Progenitor cell of endocrine pancreas (in vitro differentiated cells): Measurements from ENCODE around the gene TRAPPC10. TPM values are rescaled to one million over a fixed set of nuclear protein-coding genes. Genes with fewer than 3 reads are reported as not detected.
A peak's percentile ranks its signal among the peaks of the same experiment; 100 is the strongest.

Source experiments
- DNase-seq: peaks from one replicate; pipeline ENCODE4 v3.0.0; 2021; ENCODE audit warnings: low spot score; ENCODE audit not compliant: unreplicated experiment
- H3K27ac Mint-ChIP-seq: 2 replicates; pipeline ENCODE4 v1.8.0; 2021; ENCODE audit warnings: mild to moderate bottlenecking, moderate library complexity, mixed read lengths
- H3K27me3 Mint-ChIP-seq: 2 replicates; pipeline ENCODE4 v1.8.0; 2021; ENCODE audit warnings: mixed read lengths
- H3K36me3 Mint-ChIP-seq: 2 replicates; pipeline ENCODE4 v1.8.0; 2022; ENCODE audit warnings: mixed read lengths; ENCODE audit not compliant: insufficient read depth
- H3K4me1 Mint-ChIP-seq: 2 replicates; pipeline ENCODE4 v1.8.0; 2021; ENCODE audit warnings: low read depth, mixed read lengths
- H3K4me3 Mint-ChIP-seq: 2 replicates; pipeline ENCODE4 v1.8.0; 2021; ENCODE audit warnings: low read depth, mild to moderate bottlenecking, moderate library complexity, mixed read lengths
- H3K9me3 Mint-ChIP-seq: 2 replicates; pipeline ENCODE4 v1.8.0; 2021; ENCODE audit warnings: low read depth, mixed read lengths
- total RNA-seq: library from RNA; stranded (reverse); gene quantifications from 2 replicates; pipeline ENCODE4 v1.2.1, GENCODE V29; 2021
- TF ChIP-seq, protein P1 (sequence below): fragments of 200-600 bp; sonication (generic); IDR thresholded peaks from one replicate; pipeline ENCODE4 v1.5.0; 2021; ENCODE audit warnings: antibody characterized with exemption, mild to moderate bottlenecking; ENCODE audit not compliant: unreplicated experiment

TRAPPC10 gene
- total RNA-seq, 1 donor from 2014 or later: 42.7 TPM

- H3K4me3 Mint-ChIP-seq: no peak overlapping the region
- H3K9me3 Mint-ChIP-seq: no peaks in the 10 kb centered on the region
- TF ChIP-seq, protein P1, sequence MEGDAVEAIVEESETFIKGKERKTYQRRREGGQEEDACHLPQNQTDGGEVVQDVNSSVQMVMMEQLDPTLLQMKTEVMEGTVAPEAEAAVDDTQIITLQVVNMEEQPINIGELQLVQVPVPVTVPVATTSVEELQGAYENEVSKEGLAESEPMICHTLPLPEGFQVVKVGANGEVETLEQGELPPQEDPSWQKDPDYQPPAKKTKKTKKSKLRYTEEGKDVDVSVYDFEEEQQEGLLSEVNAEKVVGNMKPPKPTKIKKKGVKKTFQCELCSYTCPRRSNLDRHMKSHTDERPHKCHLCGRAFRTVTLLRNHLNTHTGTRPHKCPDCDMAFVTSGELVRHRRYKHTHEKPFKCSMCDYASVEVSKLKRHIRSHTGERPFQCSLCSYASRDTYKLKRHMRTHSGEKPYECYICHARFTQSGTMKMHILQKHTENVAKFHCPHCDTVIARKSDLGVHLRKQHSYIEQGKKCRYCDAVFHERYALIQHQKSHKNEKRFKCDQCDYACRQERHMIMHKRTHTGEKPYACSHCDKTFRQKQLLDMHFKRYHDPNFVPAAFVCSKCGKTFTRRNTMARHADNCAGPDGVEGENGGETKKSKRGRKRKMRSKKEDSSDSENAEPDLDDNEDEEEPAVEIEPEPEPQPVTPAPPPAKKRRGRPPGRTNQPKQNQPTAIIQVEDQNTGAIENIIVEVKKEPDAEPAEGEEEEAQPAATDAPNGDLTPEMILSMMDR: no peak
- H3K36me3 Mint-ChIP-seq: no peaks in the 10 kb centered on the region
- DNase-seq: no peak
- no peak overlapping the region for H3K27ac Mint-ChIP-seq
- H3K27me3 Mint-ChIP-seq: peaks cover 3% of the 10 kb centered on the region
- H3K4me1 Mint-ChIP-seq: no peaks in the 10 kb centered on the region
These were observed 6.5 kb upstream of the TRAPPC10 start for GRCh38 chr21:44005593-44005992.

DNA sequence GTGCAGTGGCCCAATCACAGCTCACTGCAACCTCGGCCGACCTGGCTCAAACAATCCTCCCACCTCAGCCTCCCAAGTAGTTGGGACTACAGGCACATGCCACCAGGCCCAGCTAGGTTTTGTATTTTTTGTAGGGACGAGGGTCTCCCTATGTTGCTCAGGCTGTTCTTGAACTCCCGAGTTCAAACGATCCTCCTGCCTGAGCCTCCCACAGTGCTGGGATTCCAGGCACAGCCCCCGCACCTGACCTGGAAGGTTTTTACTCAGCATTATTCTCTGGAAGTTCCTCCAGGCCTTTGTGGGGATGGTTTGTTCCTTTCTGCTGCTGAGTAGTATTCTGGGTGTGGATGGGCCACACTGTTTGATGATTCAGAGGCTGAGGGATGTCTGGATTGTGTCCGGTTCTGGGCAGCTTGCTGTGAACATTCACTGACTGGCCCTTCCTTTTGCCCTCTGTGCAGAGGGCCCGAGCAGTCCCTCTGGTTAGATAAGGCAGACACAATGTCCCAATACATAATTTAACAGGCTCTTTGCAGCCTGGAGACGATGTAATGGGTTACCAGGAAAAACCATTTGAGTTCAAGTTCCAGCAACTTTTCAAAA, 6.0 kb upstream of the TRAPPC10 start:
- TF ChIP-seq, protein P1: no peak
- no peak overlapping the region for H3K27ac Mint-ChIP-seq
- no peak overlapping the region for H3K4me3 Mint-ChIP-seq
- no peaks in the 10 kb centered on the region for H3K36me3 Mint-ChIP-seq
- H3K27me3 Mint-ChIP-seq: peaks cover 3% of the 10 kb centered on the region
- H3K4me1 Mint-ChIP-seq: peaks cover 2% of the 10 kb centered on the region
- no peak for DNase-seq
- H3K9me3 Mint-ChIP-seq: no peaks in the 10 kb centered on the region

- H3K4me1 Mint-ChIP-seq: peaks cover 5% of the 10 kb centered on the region
- peaks cover 3% of the 10 kb centered on the region for H3K27me3 Mint-ChIP-seq
- H3K4me3 Mint-ChIP-seq: no peak overlapping the region
- H3K27ac Mint-ChIP-seq: no peak overlapping the region
- TF ChIP-seq, protein P1: no peak
- H3K9me3 Mint-ChIP-seq: no peaks in the 10 kb centered on the region
- DNase-seq: no peak
- no peaks in the 10 kb centered on the region for H3K36me3 Mint-ChIP-seq
These were observed 5.5 kb upstream of the TRAPPC10 start for GRCh38 chr21:44006656-44007055.

- Mint-ChIP-seq H3K27ac (peak overlapping the region; percentile 10), H3K4me3 (peak overlapping the region; percentile 17), H3K9me3 (no peaks in the 10 kb centered on the region), H3K4me1 (peaks cover 18% of the 10 kb centered on the region), H3K36me3 (no peaks in the 10 kb centered on the region), H3K27me3 (peaks cover 3% of the 10 kb centered on the region)
- TF ChIP-seq, protein P1: no peak
- no peak for DNase-seq
These were observed 1.7 kb upstream of the TRAPPC10 start for GRCh38 chr21:44010429-44010828.

DNA sequence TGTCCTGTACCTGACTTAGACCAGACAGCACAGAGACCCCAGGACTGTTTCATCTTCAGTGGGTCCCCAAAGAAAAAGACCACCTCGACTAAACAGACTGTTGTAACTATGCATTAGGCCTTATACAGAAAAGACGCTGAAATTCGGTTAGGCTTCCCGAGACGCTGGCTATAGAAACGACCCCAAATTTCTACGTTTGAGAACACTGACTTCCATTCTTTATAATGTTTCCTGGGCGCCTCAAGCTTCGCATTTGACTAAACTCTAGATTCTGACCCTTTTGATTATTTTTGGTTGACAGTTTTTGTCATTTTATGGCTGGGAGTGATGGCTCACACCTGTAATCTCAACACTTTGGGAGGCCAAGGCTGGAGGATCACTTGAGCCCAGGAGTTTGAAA, 986 bp upstream of the TRAPPC10 start:
- Mint-ChIP-seq H3K9me3 (no peaks in the 10 kb centered on the region), H3K36me3 (no peaks in the 10 kb centered on the region), H3K4me1 (peaks cover 19% of the 10 kb centered on the region), H3K4me3 (peak overlapping the region; percentile 85), H3K27me3 (peaks cover 3% of the 10 kb centered on the region), H3K27ac (peak overlapping the region; percentile 93)
- TF ChIP-seq, protein P1: no peak
- no peak for DNase-seq
